ENCODE results near the gene IGSF21.

DNA sequence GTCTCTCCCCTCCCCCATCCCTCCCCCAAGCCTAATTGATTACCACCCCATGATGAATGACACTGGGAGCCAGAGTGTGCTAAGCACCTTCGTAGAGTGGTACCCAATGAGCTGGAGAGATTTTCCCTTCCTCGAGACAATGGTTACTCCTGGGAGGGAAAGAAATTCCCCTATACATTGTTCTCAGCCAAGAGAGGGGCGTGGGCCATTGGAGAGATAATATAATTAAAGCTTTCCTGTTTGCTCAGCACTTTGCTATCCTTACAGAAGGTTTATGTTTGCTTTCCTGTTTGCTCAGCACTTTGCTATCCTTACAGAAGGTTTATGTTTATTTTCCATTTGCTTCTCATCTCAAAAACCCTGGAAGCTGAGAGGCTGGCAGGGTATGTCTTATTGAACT lies 247.0 kb downstream of the IGSF21 start:
- TF ChIP-seq, protein P1, sequence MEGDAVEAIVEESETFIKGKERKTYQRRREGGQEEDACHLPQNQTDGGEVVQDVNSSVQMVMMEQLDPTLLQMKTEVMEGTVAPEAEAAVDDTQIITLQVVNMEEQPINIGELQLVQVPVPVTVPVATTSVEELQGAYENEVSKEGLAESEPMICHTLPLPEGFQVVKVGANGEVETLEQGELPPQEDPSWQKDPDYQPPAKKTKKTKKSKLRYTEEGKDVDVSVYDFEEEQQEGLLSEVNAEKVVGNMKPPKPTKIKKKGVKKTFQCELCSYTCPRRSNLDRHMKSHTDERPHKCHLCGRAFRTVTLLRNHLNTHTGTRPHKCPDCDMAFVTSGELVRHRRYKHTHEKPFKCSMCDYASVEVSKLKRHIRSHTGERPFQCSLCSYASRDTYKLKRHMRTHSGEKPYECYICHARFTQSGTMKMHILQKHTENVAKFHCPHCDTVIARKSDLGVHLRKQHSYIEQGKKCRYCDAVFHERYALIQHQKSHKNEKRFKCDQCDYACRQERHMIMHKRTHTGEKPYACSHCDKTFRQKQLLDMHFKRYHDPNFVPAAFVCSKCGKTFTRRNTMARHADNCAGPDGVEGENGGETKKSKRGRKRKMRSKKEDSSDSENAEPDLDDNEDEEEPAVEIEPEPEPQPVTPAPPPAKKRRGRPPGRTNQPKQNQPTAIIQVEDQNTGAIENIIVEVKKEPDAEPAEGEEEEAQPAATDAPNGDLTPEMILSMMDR (IDR thresholded peaks at IDR 0.05 in 2 of 3, conservative IDR thresholded peaks at IDR 0.05 in 1 of 3; ENCODE audit: control insufficient read depth in 2 of 3, extremely low read depth in 1 of 3, insufficient read depth in 1 of 3, low read depth in 3 of 3, low read length in 3 of 3) = no peak
- no peak for TF ChIP-seq HCFC1 (IDR thresholded peaks at IDR 0.05; ENCODE audit: low read length)
- no peak for TF ChIP-seq NR2C2 (IDR thresholded peaks at IDR 0.05; ENCODE audit: borderline replicate concordance, control insufficient read depth, insufficient read length, low read depth)
- no peak for TF ChIP-seq ZBED1 (IDR thresholded peaks at IDR 0.05; ENCODE audit: borderline replicate concordance)
- TF ChIP-seq YBX1 (IDR thresholded peaks at IDR 0.05) = no peak
- no peak for TF ChIP-seq EZH2 (IDR thresholded peaks at IDR 0.05; ENCODE audit: borderline replicate concordance, control insufficient read depth, low read depth, low read length)
- TF ChIP-seq EP300 (IDR thresholded peaks at IDR 0.05; ENCODE audit: borderline replicate concordance in 1 of 2, control insufficient read depth in 1 of 2, low read depth in 2 of 2, low read length in 2 of 2) = no peak

All from GM12878 (cell line).